HS-27A (cell line): ENCODE results near the gene AKNA.
A peak's percentile ranks its signal among the peaks of the same experiment; 100 is the strongest.

Experiments
- DNase-seq: peaks from one replicate; pipeline ENCODE4 v3.0.0-alpha.2; 2012; ENCODE audit warnings: low read depth, missing footprints

The AKNA gene

DNA sequence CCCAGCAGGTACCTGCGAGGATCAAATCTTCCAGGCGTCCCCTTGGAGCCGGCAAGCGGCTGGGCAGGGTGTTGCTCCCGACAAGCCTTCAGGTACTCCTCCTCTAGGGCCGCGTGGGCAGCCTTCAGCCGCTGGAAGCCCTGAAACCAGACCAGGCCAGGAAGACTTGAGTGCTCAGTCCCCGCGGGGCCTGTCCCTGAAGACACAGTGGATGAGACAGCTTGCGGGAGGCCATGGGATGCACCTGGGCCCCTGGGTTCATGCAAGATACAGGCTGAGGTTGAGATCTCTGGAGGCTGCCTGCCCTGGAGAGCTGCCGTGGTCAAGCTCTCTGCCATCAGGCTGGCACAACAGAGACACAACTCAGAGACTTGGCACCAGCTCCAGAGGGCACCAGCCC, 25.4 kb downstream of the AKNA start:
- no peak for DNase-seq

DNA sequence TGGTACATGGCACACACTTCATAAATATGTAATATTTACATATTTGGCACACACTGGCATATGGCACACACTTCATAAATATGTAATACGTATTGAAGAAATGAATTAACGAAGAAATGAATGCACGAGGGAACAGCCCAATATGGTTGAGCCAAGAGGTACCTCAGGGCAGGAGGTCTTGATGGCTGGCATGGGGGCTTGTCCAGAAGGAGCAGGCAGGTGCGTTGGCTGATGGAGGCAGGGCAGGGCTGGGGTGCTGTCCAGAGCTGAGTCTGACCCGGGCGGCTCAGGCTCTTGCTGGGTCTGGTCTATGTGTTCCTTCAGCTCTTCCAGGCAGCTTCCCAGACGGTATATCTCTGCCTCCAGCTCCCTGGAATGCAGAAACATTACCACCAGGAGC, 26.2 kb downstream of the AKNA start:
- no peak for DNase-seq

DNA sequence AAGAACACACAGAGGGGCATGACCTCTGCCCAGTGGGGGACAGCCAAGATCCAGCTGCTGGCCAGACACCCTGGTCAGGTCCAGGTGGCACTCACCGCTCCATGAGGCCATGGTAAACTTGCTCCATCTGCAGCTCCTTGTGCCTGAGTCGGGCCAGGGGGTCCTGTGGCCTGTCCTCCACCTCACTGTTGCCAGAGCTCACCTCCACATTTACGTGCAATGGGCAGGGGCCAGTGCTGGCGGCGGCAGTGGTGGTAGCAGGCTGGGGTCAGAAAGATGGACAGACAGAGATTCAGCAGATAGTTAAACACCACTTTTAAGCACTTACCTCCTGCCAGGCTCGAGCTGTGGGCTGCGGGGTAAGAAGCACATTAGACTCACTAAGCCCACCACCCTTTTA, 28.0 kb downstream of the AKNA start:
- no peak for DNase-seq

GRCh38 chr9:114357911-114358328, 29.9 kb downstream of the AKNA start:
- DNase-seq, result no peak

GRCh38 chr9:114357360-114357759, 30.4 kb downstream of the AKNA start:
- no peak for DNase-seq

- DNase-seq, result no peak
Observed at GRCh38 chr9:114356792-114357191, 31.0 kb downstream of the AKNA start.

GRCh38 chr9:114355821-114356220, 32.0 kb downstream of the AKNA start:
- DNase-seq, result no peak

DNA sequence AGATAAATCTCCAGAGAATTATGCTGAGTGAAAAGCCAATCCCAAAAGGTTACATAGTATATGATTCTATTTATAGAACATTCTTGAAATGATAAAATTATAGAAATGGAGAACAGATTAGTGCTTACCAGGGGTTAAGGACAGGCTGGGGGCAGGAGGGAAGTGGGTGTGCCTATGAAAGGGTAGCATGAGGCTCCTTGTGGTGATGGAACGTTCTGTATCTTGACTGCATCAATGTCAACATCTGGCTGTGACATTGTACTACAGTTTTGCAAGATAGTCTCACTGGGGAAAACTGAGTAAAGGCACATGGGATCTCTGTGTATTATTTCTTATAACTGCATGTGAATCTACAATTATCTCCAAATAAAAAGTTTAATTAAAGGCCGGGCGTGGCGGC, 35.9 kb downstream of the AKNA start:
- no peak for DNase-seq

- no peak for DNase-seq
Observed at GRCh38 chr9:114350636-114351401, 37.0 kb downstream of the AKNA start.

- no peak for DNase-seq
Observed at GRCh38 chr9:114349713-114350480, 37.9 kb downstream of the AKNA start.

- peak; percentile 87 for DNase-seq
Observed at GRCh38 chr9:114348906-114349482, 38.8 kb downstream of the AKNA start.

- DNase-seq, result no peak
Observed at GRCh38 chr9:114348261-114348905, 39.4 kb downstream of the AKNA start.

DNA sequence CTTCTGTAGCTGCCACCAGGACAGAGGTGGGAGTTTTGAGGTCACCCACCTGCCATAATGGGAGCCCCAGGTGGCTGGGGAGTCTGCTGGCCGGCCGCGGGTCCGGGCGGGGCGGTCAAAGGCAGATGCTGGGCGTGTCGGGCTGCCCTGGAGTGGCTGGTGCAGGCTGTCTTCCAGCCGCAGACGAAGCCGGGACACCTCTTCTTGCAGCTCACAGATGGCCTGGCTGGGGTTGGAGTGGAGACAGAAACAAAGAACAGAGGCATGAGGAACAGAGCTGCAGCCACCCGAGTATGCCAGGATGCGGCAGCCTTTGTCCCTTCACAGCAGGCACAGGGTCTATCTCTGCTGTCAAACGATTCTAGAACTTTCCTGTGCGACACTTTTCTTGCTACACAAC, 40.1 kb downstream of the AKNA start:
- DNase-seq, result no peak

DNA sequence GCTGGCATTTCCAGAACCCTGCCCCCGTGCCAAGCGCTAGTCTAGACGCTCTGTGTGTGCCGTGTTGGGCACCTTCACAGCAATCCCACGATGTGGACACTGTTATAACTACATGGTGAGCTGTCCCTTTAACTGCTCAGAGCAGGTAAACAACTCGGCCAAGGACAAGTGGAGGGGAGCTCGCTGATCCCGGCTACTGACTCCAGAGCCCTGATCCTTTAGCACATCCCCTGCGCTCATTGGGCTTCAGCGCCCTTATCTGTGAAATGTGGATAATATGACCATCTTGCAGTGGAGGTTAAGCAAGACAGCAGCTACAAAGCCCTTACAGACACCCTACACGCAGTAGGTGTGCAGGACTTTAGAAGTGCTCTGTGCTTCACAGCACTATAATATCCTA, 41.6 kb downstream of the AKNA start:
- DNase-seq, result no peak

GRCh38 chr9:114345493-114346065, 42.2 kb downstream of the AKNA start:
- DNase-seq, result no peak

DNA sequence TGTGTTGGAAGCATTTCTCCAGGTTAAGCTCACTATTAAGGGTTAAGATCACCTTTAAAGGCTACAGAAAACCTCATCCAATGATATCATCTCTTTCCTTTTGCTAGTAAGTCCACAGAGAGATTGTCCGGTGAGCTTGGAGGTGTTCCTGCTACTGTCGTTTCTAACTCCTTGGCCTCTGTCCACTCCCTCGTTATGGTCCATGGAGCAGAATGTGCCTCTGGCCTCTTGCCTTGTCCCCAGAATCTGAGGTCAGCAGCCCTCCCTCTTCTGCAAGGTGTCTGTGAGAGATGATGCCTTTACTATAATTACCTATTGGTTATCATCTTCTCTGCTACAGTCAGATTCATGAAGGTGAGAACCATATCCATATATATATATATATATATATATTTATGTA, 43.1 kb downstream of the AKNA start:
- no peak for DNase-seq

DNA sequence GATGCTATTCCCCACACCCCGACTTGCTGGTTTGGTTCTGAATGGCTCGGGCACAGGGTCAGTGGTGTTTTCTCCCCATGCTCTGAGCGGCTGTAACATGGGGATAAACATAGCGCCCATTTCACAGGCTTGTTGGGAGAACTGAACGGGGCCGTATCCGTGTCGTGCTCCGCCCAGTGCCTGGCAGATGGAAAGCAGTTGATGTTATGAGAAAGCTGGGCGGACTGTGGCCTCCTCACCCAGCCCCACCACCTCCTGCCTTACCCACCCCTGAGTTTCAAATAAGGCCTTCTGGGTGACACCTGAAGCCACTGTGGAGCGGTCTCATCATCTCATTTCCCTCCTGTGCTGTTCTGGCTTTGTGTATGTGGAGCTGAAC, 43.6 kb downstream of the AKNA start:
- no peak for DNase-seq

DNA sequence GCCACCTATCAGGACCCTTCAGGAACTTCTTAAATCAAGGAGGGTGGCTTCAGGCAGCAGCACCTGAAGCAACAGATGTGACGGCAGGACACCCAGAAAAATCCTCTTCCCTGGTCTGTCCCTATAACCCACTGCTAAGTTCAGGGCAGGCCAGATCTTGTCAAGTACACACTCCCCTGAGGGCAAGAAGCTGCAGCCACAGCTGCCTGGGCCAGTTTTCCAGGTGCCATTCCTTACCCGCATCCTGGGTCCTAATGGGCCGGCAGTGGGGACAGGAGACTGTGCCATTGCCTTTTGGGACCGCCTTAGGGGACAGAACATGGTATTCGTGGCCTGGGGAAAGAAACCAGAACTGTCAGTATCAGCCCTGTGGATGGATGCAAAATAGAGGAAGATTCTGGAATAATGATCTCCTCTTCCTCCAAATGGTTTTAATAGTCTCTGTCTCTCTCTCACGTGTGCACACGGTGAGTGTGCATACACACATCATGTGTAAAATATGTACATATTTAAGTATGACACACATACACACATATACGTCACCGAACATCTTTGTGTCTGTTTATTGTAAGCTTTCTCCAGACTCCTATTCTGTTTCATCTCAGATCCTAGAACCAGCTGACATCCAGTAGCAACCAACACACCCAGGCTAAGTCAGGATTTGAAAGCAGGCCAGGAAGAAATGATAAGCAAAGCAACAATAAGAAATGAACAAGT, 44.2 kb downstream of the AKNA start:
- DNase-seq, result no peak

DNA sequence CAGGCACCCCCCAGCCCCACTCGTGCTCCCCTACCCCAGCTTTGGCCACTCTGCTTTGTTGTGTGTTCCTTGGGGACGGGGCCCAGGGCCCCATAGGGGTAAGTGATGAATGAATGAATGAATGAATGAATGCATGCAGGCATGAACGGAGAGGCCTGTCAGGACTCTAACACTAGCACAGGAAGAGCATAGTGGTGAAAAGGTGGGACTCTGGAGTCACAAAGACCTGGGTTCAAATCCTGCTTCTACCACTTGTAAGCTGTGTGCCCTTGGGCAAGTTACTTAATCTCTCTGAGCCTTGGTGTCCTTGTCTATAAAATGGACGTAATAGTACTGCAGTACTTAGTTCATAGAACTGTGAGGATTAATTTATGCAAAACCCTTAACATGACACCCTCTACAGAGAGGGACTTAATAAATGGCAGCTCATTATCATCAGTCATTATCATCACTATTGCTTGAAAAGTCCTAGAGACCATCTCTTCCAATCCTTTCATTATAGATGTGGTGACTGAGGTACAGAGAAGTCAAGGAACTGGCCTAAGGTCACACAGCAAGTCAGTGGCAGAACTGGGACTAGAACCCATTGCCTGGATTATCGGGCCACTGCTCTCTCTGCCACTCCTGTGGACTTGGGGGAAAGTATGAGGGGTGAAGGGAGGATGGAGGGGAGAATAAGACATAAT, 44.9 kb downstream of the AKNA start:
- no peak for DNase-seq

DNA sequence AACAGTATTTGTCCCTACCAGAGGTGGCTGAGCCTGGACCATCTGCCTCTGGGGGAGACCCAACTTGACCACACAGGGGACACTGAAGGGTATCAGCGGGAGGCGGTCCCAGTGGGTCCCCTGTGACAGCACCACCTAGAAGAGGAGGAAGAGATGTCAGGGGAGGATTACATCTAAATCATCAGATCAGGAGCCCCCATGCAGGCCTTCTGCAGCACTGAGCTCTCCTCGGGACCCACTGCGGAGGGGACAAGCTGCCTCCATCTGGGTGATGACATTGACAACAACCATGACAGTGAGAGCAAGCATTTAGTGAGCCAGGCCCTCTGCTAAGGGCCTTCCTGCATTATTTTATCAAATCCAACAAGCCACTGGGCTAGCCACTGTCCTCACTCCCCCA, 45.8 kb downstream of the AKNA start:
- DNase-seq, result no peak

GRCh38 chr9:114341152-114341830, 46.5 kb downstream of the AKNA start:
- no peak for DNase-seq
